GM18505 (cell line): ENCODE data around the gene HMX1.

Experiments used
- ATAC-seq: cut with Tn5 transposase; IDR thresholded peaks from one replicate; pipeline ENCODE4 v1.9.1; 2021; ENCODE audit not compliant: unreplicated experiment
- POLR2A ChIP-seq: IDR thresholded peaks from 4 replicates; pipeline ENCODE4 v1.6.1; 2011; ENCODE audit warnings: borderline replicate concordance; ENCODE audit not compliant: insufficient read depth, insufficient read length; ENCODE audit errors: extremely low read depth

Gene HMX1

DNA sequence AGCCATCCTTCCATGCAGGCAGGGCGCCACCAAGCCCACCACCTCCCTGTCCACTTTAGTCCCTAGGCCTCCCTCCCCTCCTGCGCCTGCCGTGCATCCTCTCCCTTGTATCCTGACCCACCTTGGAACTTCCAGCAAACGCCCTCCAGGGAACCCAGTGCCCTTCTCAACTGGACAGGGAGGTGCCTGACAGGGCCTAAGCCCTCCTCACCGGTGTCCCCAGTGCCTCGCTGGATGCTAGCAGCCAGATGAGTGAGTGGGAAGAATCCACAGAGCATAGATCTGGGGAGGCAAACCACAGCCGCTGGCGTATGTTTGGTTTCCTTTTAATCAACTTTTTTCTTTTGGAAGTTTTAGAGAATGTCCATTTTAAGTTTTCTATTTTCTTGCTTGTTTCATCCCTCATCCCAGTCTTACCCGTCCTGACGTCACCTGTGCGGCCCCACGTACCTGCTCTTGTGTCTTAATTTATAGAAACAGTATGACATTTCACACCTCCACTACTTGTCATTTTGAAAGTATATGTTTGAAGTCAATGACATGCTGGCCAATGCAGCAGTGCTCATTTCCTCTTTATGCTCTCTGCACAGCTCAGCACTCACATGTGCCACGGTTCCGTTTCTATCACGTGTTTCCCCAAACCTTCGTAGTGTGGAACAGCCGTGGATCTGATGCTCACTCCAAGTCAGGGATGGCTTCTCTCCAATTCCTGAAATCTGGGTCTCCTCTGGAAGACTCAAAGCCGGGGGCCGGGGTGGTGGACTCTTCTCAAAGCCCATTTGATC lies 3.4 kb upstream of the HMX1 start:
- TF ChIP-seq POLR2A, result no peak
- no peak for ATAC-seq

- ATAC-seq, result no peak
- TF ChIP-seq POLR2A, result no peak
Observed at GRCh38 chr4:8874003-8874895, 2.6 kb upstream of the HMX1 start.

DNA sequence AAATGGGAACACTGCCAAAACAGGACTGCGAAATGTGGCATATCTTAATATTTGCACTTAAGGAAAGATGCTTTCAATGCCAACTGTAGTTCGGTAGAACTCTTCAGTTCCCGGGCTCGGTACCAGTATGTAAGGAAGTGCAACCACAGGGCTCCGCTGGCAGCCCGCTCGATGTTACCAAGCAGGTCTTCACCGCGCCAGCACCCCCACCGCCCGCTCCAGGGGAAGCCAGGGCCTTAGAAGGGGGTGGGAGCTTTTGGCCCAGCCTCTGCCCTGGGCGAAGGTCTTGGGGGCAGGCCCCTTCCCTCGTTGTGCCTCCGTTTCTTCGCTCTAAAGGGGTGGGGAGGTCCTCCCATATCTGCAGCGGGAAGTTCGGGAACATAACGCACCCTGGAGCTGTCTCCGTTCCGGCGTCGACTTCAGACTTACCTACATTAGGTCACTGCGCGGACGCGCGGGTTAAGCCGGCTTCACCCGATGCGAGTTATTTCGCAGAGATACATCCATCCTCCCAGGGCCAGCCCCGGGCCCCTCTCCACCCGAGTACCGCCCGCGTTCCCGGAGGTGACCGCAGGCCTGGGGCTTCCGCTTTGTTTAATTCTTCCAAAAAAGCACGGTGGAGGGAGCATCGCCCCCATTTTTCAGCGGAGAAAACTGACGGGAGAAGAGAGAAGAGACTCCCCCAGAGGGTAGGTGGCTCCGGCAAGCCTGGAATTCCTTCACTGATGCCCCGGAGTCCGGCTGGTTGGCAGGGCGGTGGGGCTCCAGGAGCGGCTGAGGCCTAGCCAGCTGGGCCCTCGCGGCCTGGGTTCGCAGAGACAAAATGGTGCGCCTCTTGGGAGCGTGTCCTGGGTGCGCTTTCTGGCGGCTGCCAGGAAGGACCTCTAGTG lies 1.0 kb upstream of the HMX1 start:
- no peak for ATAC-seq
- no peak for TF ChIP-seq POLR2A

- no peak for TF ChIP-seq POLR2A
- no peak for ATAC-seq
Observed at GRCh38 chr4:8870647-8871416, 807 bp downstream of the HMX1 start.

GRCh38 chr4:8869898-8870646 lies 1.6 kb downstream of the HMX1 start:
- ATAC-seq, result no peak
- no peak for TF ChIP-seq POLR2A

DNA sequence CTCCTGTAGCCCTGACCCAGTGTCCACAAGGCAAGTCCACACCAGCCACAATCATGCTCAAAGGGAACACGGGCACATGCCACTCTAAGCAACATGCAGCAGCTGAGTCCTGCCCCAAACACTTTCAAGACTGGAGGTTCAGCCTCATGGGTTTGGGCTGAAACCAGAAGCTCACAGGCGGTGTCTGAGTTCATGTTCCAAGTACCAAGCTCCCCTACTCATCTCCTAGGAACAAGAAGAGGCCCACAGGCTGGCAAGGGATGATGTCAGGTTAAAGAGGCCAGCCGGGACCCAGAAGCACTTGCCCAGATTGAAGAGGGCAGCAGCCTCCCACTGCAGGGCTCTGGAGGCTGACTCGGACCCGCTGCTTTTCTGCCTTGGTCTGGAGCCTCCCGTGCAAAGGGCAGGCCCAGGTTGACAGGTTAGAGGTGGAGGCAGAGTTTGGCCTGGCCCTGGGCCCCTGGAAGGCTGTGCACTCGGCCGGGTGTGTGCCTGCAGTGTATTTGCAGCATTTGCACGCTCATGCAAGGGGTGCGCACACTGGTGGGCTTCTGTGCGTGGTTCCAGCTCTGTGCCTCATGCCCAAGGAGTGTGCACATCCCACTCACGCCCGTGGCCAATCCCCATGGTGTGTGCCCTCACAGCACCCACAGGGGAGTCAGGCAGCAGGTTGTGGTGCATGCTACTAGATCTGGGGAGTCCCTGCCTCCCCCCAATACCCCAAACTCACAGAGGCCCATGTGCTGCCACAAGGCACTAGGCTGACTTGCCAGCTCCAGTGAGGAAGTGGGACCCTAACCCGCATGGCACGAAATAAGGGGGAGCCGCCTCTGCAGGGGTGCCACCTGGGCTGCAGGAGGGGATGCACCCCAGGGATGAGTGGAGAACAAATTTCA lies 2.4 kb downstream of the HMX1 start:
- TF ChIP-seq POLR2A, result no peak
- no peak for ATAC-seq

DNA sequence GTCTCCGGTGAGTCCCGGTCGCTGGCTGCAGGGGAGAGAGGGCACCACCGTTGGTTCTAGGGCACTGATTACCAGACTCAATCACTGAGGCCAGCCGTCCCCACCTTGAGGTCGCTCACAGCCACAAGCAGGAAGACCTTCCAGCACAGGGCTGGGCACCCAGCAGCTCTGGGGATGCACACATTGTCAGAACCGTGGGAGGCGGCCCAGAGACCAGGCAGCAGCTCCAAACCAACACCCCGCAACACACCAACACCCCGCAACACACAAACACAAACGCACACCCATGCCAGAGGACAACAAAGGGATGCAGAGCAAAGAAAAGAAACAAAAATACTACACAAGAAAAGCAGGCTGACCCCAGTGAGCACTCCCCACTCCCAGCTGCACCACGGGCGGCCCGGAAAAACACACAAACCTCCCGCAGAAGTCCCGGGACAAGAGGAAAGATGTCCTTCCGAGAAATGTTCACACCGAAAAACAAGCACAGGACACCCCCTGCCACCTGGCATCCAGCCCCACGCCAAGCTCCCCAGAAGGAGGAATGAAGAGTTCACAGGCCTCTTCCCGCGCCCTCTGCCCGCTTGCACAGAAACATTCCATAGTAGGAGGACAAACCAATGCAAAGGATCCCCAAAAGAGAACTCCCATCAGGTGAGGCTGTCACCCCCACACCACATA lies 3.2 kb downstream of the HMX1 start:
- no peak for ATAC-seq
- no peak for TF ChIP-seq POLR2A

DNA sequence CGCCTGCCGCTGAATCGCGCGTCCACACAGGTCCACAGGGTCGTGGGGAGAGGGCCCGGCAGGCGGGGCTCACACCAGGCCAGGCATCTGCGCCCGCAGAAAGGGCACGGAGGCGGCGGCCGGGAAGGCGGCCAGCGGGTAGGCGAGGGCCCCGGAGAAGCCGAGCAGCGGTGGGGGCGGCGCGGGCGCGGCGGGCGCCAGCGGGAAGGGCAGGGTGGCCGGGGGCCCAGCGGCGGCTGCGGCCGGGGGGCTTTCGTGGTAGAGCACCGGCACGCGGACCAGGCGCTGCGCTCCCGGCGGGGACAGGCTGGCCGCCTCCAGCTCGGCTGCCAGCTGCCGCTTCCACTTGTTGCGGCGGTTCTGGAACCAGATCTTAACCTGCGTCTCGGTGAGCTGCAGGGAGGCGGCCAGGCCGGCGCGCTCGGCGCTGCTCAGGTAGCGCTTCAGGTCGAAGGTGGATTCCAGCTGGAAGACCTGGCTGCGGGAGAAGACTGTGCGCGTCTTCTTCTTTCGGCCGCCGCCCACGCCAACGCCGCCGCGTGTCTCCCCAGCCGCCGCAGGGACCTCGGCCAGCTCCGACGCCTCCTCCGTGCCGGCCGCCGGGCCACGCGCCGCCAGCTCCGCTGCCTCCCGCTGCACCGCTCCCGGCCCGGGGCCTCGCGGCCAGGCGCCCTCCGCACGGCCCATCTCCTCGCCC lies 3.9 kb downstream of the HMX1 start:
- ATAC-seq, result no peak
- TF ChIP-seq POLR2A, result no peak

- no peak for ATAC-seq
- TF ChIP-seq POLR2A, result no peak
Observed at GRCh38 chr4:8866828-8867623, 4.6 kb downstream of the HMX1 start.
